Astrocyte (in vitro differentiated cells and primary cell): ENCODE data around the gene TM2D3.

Experiments
- EZH2 ChIP-seq: IDR thresholded peaks from 2 replicates; pipeline ENCODE4 v1.6.1; 2012; ENCODE audit warnings: mild to moderate bottlenecking, low read length, inconsistent platforms; ENCODE audit not compliant: insufficient read depth
- TF ChIP-seq, protein P1 (sequence below): IDR thresholded peaks from 2 replicates; pipeline ENCODE4 v1.5.1; 2011; ENCODE audit warnings: low read depth, mild to moderate bottlenecking, inconsistent platforms, low read length, moderate library complexity; ENCODE audit not compliant: insufficient read depth

DNA sequence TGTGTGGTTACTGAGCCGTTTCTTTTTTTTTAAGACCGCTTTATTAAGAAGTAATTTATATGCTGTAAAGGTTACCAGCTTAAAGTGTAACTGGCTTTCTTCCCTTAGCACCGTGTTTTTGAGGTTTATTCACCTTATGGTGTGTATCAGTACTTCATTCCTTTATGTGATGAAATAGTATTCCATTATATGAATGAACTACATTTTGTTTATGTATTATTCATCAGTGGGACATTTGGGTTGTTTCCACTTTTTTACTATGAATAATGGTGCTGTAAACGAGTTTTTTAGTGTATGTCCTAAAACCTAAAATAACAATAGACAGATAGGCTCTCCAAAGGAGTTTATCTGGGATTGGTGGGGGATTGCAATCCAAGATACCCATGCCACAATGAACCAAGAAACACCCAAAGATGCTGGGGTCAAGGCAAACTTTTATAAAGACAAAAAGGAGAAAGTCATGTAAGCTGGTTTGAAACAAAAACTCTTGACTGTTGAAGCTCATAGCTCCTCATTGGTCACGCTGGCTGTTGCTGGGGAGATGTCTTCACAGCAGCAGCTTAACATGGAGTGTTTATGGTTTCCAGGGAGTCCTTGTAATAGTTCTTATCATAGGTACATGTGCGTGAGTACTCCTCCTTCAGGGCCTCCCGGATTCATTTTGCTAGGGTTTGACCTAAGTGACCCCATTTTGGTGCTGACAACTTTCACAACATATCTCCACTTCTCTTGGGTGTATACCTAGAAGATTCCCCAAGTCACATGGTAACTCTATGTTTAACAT lies 16.0 kb downstream of the TM2D3 start:
- TF ChIP-seq, protein P1, sequence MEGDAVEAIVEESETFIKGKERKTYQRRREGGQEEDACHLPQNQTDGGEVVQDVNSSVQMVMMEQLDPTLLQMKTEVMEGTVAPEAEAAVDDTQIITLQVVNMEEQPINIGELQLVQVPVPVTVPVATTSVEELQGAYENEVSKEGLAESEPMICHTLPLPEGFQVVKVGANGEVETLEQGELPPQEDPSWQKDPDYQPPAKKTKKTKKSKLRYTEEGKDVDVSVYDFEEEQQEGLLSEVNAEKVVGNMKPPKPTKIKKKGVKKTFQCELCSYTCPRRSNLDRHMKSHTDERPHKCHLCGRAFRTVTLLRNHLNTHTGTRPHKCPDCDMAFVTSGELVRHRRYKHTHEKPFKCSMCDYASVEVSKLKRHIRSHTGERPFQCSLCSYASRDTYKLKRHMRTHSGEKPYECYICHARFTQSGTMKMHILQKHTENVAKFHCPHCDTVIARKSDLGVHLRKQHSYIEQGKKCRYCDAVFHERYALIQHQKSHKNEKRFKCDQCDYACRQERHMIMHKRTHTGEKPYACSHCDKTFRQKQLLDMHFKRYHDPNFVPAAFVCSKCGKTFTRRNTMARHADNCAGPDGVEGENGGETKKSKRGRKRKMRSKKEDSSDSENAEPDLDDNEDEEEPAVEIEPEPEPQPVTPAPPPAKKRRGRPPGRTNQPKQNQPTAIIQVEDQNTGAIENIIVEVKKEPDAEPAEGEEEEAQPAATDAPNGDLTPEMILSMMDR: no peak
- no peak for TF ChIP-seq EZH2
